PC-9 (cell line): ENCODE data around the gene ADORA3. TPM values are rescaled to one million over a fixed set of nuclear protein-coding genes. Genes with fewer than 3 reads are reported as not detected.

ENCODE experiments used
- BruUV-seq: library from RNA; stranded (reverse); fragments of 400-500 nt; replicated peaks from 2 replicates; lab custom pipeline; 2021; lab: Mats Ljungman, UMichigan
- CTCF ChIA-PET: fragments of 300-600 bp; sonication (Branson Sonifier 250); formaldehyde crosslinking; loops from one replicate; lab custom pipeline; 2022; ENCODE audit warnings: antibody characterized with exemption; lab: Charles Lee
- POLR2A ChIA-PET: fragments of 300-600 bp; sonication (Branson Sonifier 250); formaldehyde crosslinking; loops from one replicate; lab custom pipeline; 2022; ENCODE audit warnings: antibody characterized with exemption; ENCODE audit not compliant: unreplicated experiment; lab: Charles Lee
- DNase-seq, 2 experiments: peaks; one replicate each; pipeline versions ENCODE4 v3.0.0 to v3.0.0-alpha.2; 2015 to 2022; ENCODE audit warnings: mixed read lengths in 1 of 2
- H2AFZ ChIP-seq: fragments of 200-600 bp; sonication (generic); 2 replicates; pipeline ENCODE4 v1.8.1; 2017; ENCODE audit warnings: antibody characterized with exemption
- H3F3A ChIP-seq: fragments of 200-600 bp; sonication (generic); 2 replicates; pipeline ENCODE4 v1.8.1; 2017; ENCODE audit warnings: antibody characterized with exemption, mild to moderate bottlenecking, low read depth; ENCODE audit not compliant: insufficient read depth
- H3K27ac ChIP-seq: fragments of 200-600 bp; sonication (generic); 2 replicates; pipeline ENCODE4 v1.6.1; 2016; ENCODE audit warnings: mixed run types
- H3K27me3 ChIP-seq: fragments of 200-600 bp; sonication (generic); 2 replicates; pipeline ENCODE4 v1.6.1; 2016; ENCODE audit warnings: low read depth, mixed run types; ENCODE audit not compliant: insufficient read depth
- H3K36me3 ChIP-seq: fragments of 200-600 bp; sonication (generic); 2 replicates; pipeline ENCODE4 v1.6.1; 2016; ENCODE audit warnings: low read depth, mixed run types
- H3K4me1 ChIP-seq: fragments of 200-600 bp; sonication (generic); replicated peaks from 2 replicates; pipeline ENCODE4 v1.6.1; 2016; ENCODE audit warnings: mixed run types; ENCODE audit not compliant: insufficient read depth
- H3K4me2 ChIP-seq: fragments of 200-600 bp; sonication (generic); 2 replicates; pipeline ENCODE4 v1.6.1; 2017; ENCODE audit warnings: mixed run types
- H3K4me3 ChIP-seq: fragments of 200-600 bp; sonication (generic); 2 replicates; pipeline ENCODE4 v1.6.1; 2016; ENCODE audit warnings: mixed run types
- H3K79me2 ChIP-seq: fragments of 200-600 bp; sonication (generic); 2 replicates; pipeline ENCODE4 v1.6.1; 2017; ENCODE audit warnings: low read depth, mixed run types
- H3K9me2 ChIP-seq: fragments of 200-600 bp; sonication (generic); 2 replicates; pipeline ENCODE4 v1.8.1; 2017; ENCODE audit warnings: mild to moderate bottlenecking; ENCODE audit not compliant: insufficient read depth
- H3K9me3 ChIP-seq: fragments of 200-600 bp; sonication (generic); 2 replicates; pipeline ENCODE4 v1.8.1; 2016; ENCODE audit warnings: low read depth; ENCODE audit not compliant: insufficient read depth
- H4K20me1 ChIP-seq: fragments of 200-600 bp; sonication (generic); 2 replicates; pipeline ENCODE4 v1.8.1; 2017; ENCODE audit not compliant: insufficient read depth
- EZH2 ChIP-seq: fragments of 200-600 bp; sonication (generic); IDR thresholded peaks from 2 replicates; pipeline ENCODE4 v1.8.0; 2017; ENCODE audit warnings: antibody characterized with exemption, low read depth
- intact Hi-C: fragments of 100-400 bp; cut with micrococcal nuclease; formaldehyde crosslinking; loops from one replicate; pipeline ENCODE4 v1.10.0; 2022; ENCODE audit not compliant: unreplicated experiment
- total RNA-seq: library from RNA; stranded (reverse); gene quantifications from 2 replicates; pipeline ENCODE4 v1.2.3, GENCODE V29; 2021
- TF ChIP-seq, protein P1 (sequence below): fragments of 200-600 bp; sonication (generic); conservative IDR thresholded peaks from 2 replicates; pipeline ENCODE4 v1.6.1; 2017; ENCODE audit warnings: mixed run types, antibody characterized with exemption, mild to moderate bottlenecking, moderate library complexity

Gene ADORA3
- total RNA-seq, 1 experiment from 2014 or later = not detected

DNA sequence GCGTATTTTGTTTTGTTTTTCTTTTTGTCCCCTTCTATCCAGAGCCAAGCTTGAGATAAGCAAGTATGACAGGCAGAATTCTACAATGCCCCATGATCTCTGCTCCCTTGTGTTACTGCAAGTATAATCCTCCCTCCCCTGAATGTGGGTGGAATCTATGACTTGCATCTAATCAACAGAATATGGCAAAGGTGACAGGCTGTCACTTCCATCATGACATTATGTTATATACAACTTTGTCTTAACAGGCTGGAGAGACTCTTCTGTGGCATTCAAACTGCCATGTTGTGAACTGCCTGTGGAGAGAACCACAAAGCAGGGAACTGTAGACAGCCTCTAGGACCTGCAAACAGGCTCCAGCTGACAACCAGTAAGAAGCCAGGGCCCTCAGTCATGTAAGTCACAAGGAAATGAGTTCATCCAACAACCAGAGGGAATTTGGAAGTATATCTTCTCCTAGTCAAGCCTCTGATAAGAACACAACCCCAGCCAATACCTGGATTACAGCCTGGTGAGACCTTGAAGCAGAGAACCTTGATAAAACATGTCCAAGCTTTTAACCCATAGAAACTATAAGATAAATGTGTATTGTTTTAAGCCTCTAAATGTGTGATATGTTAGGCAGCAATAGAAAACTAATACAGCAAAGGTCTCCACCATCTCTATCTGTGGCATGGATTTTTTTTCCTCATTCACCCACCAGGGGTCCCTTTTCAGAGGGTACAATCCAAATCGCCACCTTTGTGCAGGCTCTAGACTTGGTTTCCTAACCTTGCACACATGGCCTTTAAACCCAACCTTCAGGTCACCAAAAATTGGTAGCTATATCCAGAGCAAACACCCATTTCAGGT, 35.3 kb downstream of the ADORA3 start:
- CTCF ChIA-PET = no interaction called here
- POLR2A ChIA-PET = no interaction called here
- Histone ChIP-seq H3K79me2 (no peaks in the 10 kb centered on the region), H4K20me1 (0 out of 2 replicates have a peak, but pooled peaks cover 3% of the 10 kb centered on the region), H3K27ac (no peak overlapping the region), H3K4me3 (no peak overlapping the region), H3K36me3 (no peaks in the 10 kb centered on the region), H3K9me3 (0 out of 2 replicates have a peak, but pooled peaks cover 2% of the 10 kb centered on the region), H3K4me1 (0 out of 2 replicates have a peak, but pooled peaks cover under 1% of the 10 kb centered on the region), H3K4me2 (no peak overlapping the region), H3F3A (peaks cover 3% of the 10 kb centered on the region), H2AFZ (no peak overlapping the region), H3K9me2 (no peaks in the 10 kb centered on the region), H3K27me3 (no peaks in the 10 kb centered on the region)
- intact Hi-C loops = no loop called here
- TF ChIP-seq EZH2 = no peak
- TF ChIP-seq, protein P1, sequence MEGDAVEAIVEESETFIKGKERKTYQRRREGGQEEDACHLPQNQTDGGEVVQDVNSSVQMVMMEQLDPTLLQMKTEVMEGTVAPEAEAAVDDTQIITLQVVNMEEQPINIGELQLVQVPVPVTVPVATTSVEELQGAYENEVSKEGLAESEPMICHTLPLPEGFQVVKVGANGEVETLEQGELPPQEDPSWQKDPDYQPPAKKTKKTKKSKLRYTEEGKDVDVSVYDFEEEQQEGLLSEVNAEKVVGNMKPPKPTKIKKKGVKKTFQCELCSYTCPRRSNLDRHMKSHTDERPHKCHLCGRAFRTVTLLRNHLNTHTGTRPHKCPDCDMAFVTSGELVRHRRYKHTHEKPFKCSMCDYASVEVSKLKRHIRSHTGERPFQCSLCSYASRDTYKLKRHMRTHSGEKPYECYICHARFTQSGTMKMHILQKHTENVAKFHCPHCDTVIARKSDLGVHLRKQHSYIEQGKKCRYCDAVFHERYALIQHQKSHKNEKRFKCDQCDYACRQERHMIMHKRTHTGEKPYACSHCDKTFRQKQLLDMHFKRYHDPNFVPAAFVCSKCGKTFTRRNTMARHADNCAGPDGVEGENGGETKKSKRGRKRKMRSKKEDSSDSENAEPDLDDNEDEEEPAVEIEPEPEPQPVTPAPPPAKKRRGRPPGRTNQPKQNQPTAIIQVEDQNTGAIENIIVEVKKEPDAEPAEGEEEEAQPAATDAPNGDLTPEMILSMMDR = no peak
- no peak for DNase-seq
- no TSS peak for BruUV-seq

DNA sequence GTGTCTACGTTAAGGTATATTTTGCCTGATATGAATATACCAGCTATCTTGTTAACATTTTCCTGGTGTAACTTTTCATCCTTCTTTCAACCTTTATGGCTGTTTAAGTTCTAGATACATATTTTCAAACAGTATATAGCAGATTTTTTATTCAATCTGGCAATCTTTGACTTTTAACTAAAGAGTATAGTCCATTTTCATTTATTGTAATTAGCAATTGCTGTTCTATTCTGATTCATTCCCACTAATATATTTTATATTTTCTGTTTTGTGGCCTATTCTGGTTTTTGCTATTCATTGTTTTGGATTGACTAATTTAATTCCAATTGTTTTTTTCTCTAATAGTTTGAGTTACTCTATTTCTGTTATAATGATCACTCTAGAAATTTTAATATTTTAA, 37.0 kb downstream of the ADORA3 start:
- H3K9me2 ChIP-seq = no peaks in the 10 kb centered on the region
- 0 out of 2 replicates have a peak, but pooled peaks cover 4% of the 10 kb centered on the region for H3K4me1 ChIP-seq
- POLR2A ChIA-PET = no interaction called here
- 0 out of 2 replicates have a peak, but pooled peaks cover 2% of the 10 kb centered on the region for H3K9me3 ChIP-seq
- no peak overlapping the region for H3K4me2 ChIP-seq
- intact Hi-C loops = no loop called here
- CTCF ChIA-PET = no interaction called here
- no peak for DNase-seq
- peaks cover 17% of the 10 kb centered on the region for H3F3A ChIP-seq
- BruUV-seq = no TSS peak
- peaks cover 12% of the 10 kb centered on the region; the same call in 1 of the 2 replicates for H4K20me1 ChIP-seq
- no peak overlapping the region for H3K27ac ChIP-seq
- TF ChIP-seq, protein P1 = no peak
- no peak for TF ChIP-seq EZH2
- no peak overlapping the region for H3K4me3 ChIP-seq
- H2AFZ ChIP-seq = no peak overlapping the region
- H3K79me2 ChIP-seq = no peaks in the 10 kb centered on the region
- H3K27me3 ChIP-seq = no peaks in the 10 kb centered on the region
- H3K36me3 ChIP-seq = peaks cover 12% of the 10 kb centered on the region; the same call in 1 of the 2 replicates

DNA sequence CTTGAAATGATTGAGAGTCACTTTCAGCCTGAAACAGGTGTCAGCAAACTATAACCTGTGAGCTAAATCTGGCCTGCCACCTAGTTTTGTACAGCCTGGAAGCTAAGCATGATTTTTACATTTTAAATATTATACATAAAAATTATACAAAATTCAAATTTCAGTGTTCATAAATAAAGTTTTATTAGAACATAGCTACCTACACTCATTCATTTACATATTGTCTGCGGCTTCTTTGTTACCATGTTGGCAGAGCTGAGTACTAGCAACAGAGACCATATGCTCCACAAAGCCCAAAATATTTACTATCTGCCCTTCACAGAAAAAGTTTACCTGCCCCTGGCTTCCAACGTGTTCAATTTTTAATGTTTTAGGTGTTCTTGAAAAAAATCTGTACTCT, 37.7 kb downstream of the ADORA3 start:
- POLR2A ChIA-PET = interaction anchor here (0.7 kb wide), 2 partner anchors 12 to 1481 kb away, joined by 4 to 11 read pairs; no protein-coding TSS in a partner anchor
- H3K36me3 ChIP-seq = peaks cover 19% of the 10 kb centered on the region; the same call in 1 of the 2 replicates

More for the DNA sequence above, 37.7 kb downstream of the ADORA3 start:
- CTCF ChIA-PET = no interaction called here
- Histone ChIP-seq H3K27me3 (no peaks in the 10 kb centered on the region), H3K27ac (no peak overlapping the region), H3K9me3 (0 out of 2 replicates have a peak, but pooled peaks cover 2% of the 10 kb centered on the region), H3K79me2 (no peaks in the 10 kb centered on the region), H4K20me1 (peaks cover 12% of the 10 kb centered on the region; the same call in 1 of the 2 replicates), H3F3A (peaks cover 19% of the 10 kb centered on the region), H2AFZ (no peak overlapping the region), H3K9me2 (no peaks in the 10 kb centered on the region), H3K4me1 (0 out of 2 replicates have a peak, but pooled peaks cover 4% of the 10 kb centered on the region), H3K4me2 (no peak overlapping the region), H3K4me3 (no peak overlapping the region)
- no TSS peak for BruUV-seq
- DNase-seq = no peak
- TF ChIP-seq, protein P1 = no peak
- TF ChIP-seq EZH2 = no peak
- intact Hi-C loops = no loop called here
